ENCODE results near the gene APBB2. TPM values are rescaled to one million over a fixed set of nuclear protein-coding genes. Genes with fewer than 3 reads are reported as not detected.
"Not testable (repeated sequence)": the region's sequence is repeated elsewhere in the genome, so short reads cannot be mapped to it uniquely, and the experiment has no call there.

The APBB2 gene
- total and polyA plus RNA-seq, 2 of the 4 experiments (the other 2 are of a cell fraction): 47.9 to 75.5 TPM

DNA sequence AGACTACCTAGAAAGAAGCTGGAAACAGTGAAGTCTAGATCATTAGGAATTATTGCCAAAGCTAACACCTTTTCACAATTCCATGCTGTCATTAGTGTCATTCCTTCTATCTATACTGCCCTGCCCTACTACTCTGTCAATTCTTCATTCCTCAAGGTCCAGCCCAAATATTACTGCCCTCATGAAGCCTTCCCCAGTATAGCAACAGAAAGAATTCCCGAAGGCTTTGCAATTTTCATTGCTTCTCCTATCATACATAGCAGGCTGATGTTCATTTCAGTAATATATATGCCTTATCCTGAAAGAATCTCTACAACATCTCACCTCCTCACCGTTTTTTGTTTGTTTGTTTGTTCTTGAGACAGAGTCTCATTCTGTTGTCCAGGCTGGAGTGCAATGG, 63.9 kb downstream of the APBB2 start:
- in situ Hi-C loops (cut with MboI; ENCODE audit: low sequenced_read_pairs) (no loop called here), intact Hi-C loops (cut with micrococcal nuclease) (no loop called here), dilution Hi-C loops (cut with HindIII; ENCODE audit: low sequenced_read_pairs, unreplicated experiment) (no loop called here)
- ChIA-PET CTCF (no interaction called here), POLR2A (ENCODE audit: unreplicated experiment) (no interaction called here)
- peaks cover 6% of the 10 kb centered on the region for H3K9me1 ChIP-seq (ENCODE audit: insufficient read depth, low read length)
- no peak for ATAC-seq (ENCODE audit: low read depth)
- no peak for TF ChIP-seq MAFK (IDR thresholded peaks at IDR 0.05; ENCODE audit: low read depth, low read length)
- TF ChIP-seq RCOR1 (IDR thresholded peaks at IDR 0.05; ENCODE audit: insufficient replicate concordance, low read length): no peak
- no peak for TF ChIP-seq MXI1 (IDR thresholded peaks at IDR 0.05; ENCODE audit: borderline replicate concordance, low read depth, low read length)
- TF ChIP-seq POLR2A (IDR thresholded peaks at IDR 0.05; ENCODE audit: low read depth, low read length): no peak
- TF ChIP-seq, protein P1, sequence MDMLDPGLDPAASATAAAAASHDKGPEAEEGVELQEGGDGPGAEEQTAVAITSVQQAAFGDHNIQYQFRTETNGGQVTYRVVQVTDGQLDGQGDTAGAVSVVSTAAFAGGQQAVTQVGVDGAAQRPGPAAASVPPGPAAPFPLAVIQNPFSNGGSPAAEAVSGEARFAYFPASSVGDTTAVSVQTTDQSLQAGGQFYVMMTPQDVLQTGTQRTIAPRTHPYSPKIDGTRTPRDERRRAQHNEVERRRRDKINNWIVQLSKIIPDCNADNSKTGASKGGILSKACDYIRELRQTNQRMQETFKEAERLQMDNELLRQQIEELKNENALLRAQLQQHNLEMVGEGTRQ (IDR thresholded peaks at IDR 0.05; ENCODE audit: low read depth, low read length): no peak
- TF ChIP-seq FOS (IDR thresholded peaks at IDR 0.05; ENCODE audit: low read depth, low read length): no peak
- no peak for TF ChIP-seq MAZ (IDR thresholded peaks at IDR 0.05; ENCODE audit: borderline replicate concordance, low read depth, low read length)
- no peak for TF ChIP-seq CEBPB (IDR thresholded peaks at IDR 0.05; ENCODE audit: low read depth, low read length)
- H2AK5ac ChIP-seq (ENCODE audit: low read depth, low read length): no peak overlapping the region
- no TSS peak for BruUV-seq (replicated peaks)
- no peak overlapping the region for H2BK20ac ChIP-seq (ENCODE audit: low read depth, low read length)
- no peak overlapping the region for H3K4ac ChIP-seq (ENCODE audit: low read depth, low read length)
- no peaks in the 10 kb centered on the region for H3K36me3 ChIP-seq (ENCODE audit: control insufficient read depth, insufficient read depth, low read length)
- no peaks in the 10 kb centered on the region for H3K9me3 ChIP-seq (ENCODE audit: control insufficient read depth, insufficient read depth, low read length)
- no peak overlapping the region for H3K23ac ChIP-seq (ENCODE audit: low read depth, low read length)
- H4K20me1 ChIP-seq (ENCODE audit: insufficient read depth, low read length): no peaks in the 10 kb centered on the region
- no peak overlapping the region for H2AFZ ChIP-seq (replicated peaks; ENCODE audit: low read length, poor library complexity)
- no peak overlapping the region for H3K4me2 ChIP-seq (ENCODE audit: low read depth, low read length)
- no peak overlapping the region for H3K4me3 ChIP-seq (ENCODE audit: insufficient read depth, low read depth, low read length)
- no peak overlapping the region for H3K27ac ChIP-seq (ENCODE audit: insufficient read depth, low read length)
- no CpG with 5 or more reads among the region's 2 CpGs for WGBS, 2 experiments (ENCODE audit: extremely low coverage in 2 of 2, insufficient read length in 1 of 2)
- no peak overlapping the region for H2BK15ac ChIP-seq (ENCODE audit: low read depth, low read length)
- H2BK5ac ChIP-seq (ENCODE audit: low read depth, low read length, poor library complexity, severe bottlenecking): no peak overlapping the region
- peaks cover 28 to 41% of the 10 kb centered on the region in 2 experiments for H3K79me1 ChIP-seq (ENCODE audit: low read depth in 1 of 2, low read length in 2 of 2)
- no peak overlapping the region for H2AK9ac ChIP-seq (replicated peaks; ENCODE audit: low read depth, low read length, poor library complexity)
- H3K18ac ChIP-seq (ENCODE audit: low read depth, low read length): no peak overlapping the region
- no peak overlapping the region for H4K5ac ChIP-seq (ENCODE audit: low read depth, low read length)
- H3K27me3 ChIP-seq (ENCODE audit: control insufficient read depth, insufficient read depth, low read length): no peaks in the 10 kb centered on the region
- H4K91ac ChIP-seq (ENCODE audit: insufficient read depth, low read depth, low read length): no peak overlapping the region
- no peak for DNase-seq
- H3K56ac ChIP-seq (ENCODE audit: extremely low read depth, insufficient read depth, low read length): no peak overlapping the region
- H3K4me1 ChIP-seq (ENCODE audit: control insufficient read depth, insufficient read depth, low read length): peaks cover 13% of the 10 kb centered on the region; the same call in 1 of the 2 replicates
- H3K14ac ChIP-seq (replicated peaks; ENCODE audit: low read depth, low read length): no peak overlapping the region
- H4K8ac ChIP-seq (ENCODE audit: low read depth in 2 of 2, low read length in 2 of 2): no peak overlapping the region
- H3K9ac ChIP-seq (ENCODE audit: low read depth, low read length): no peak overlapping the region
- H2BK120ac ChIP-seq (ENCODE audit: low read depth, low read length): no peak overlapping the region

GRCh38 chr4:41149568-41149967, 64.8 kb downstream of the APBB2 start:
- H3K9me1 ChIP-seq (ENCODE audit: insufficient read depth, low read length); H3K9me3 ChIP-seq (ENCODE audit: control insufficient read depth, insufficient read depth, low read length); H3K14ac ChIP-seq (replicated peaks; ENCODE audit: low read depth, low read length); H3K9ac ChIP-seq (ENCODE audit: low read depth, low read length); H4K20me1 ChIP-seq (ENCODE audit: insufficient read depth, low read length); H3K36me3 ChIP-seq (ENCODE audit: control insufficient read depth, insufficient read depth, low read length); H4K5ac ChIP-seq (ENCODE audit: low read depth, low read length); H3K18ac ChIP-seq (ENCODE audit: low read depth, low read length); H3K23ac ChIP-seq (ENCODE audit: low read depth, low read length); H3K4ac ChIP-seq (ENCODE audit: low read depth, low read length); H2AFZ ChIP-seq (replicated peaks; ENCODE audit: low read length, poor library complexity); H3K4me2 ChIP-seq (ENCODE audit: low read depth, low read length); H2BK15ac ChIP-seq (ENCODE audit: low read depth, low read length); H3K4me3 ChIP-seq (ENCODE audit: insufficient read depth, low read depth, low read length); H4K8ac ChIP-seq (ENCODE audit: low read depth in 2 of 2, low read length in 2 of 2); BruUV-seq (replicated peaks); H4K91ac ChIP-seq (ENCODE audit: insufficient read depth, low read depth, low read length); DNase-seq; POLR2A ChIA-PET (ENCODE audit: unreplicated experiment); H3K27me3 ChIP-seq (ENCODE audit: control insufficient read depth, insufficient read depth, low read length); H2BK5ac ChIP-seq (ENCODE audit: low read depth, low read length, poor library complexity, severe bottlenecking); CTCF ChIA-PET; in situ Hi-C loops (cut with MboI; ENCODE audit: low sequenced_read_pairs); H2BK20ac ChIP-seq (ENCODE audit: low read depth, low read length); H2AK9ac ChIP-seq (replicated peaks; ENCODE audit: low read depth, low read length, poor library complexity); dilution Hi-C loops (cut with HindIII; ENCODE audit: low sequenced_read_pairs, unreplicated experiment); H2BK120ac ChIP-seq (ENCODE audit: low read depth, low read length); H2AK5ac ChIP-seq (ENCODE audit: low read depth, low read length); ATAC-seq (ENCODE audit: low read depth); H3K56ac ChIP-seq (ENCODE audit: extremely low read depth, insufficient read depth, low read length); H3K27ac ChIP-seq (ENCODE audit: insufficient read depth, low read length): not testable (repeated sequence)
- Histone ChIP-seq H3K79me1 (ENCODE audit: low read depth in 1 of 2, low read length in 2 of 2) (peaks cover 33 to 46% of the 10 kb centered on the region in 2 experiments), H3K4me1 (ENCODE audit: control insufficient read depth, insufficient read depth, low read length) (peaks cover 19% of the 10 kb centered on the region)
- no CpG with 5 or more reads among the region's 4 CpGs for WGBS, 2 experiments (ENCODE audit: extremely low coverage in 2 of 2, insufficient read length in 1 of 2)
- intact Hi-C loops (cut with micrococcal nuclease): loop anchor here (10.0 kb wide), 1 partner anchor 225 kb away; no protein-coding TSS in a partner anchor

All from IMR-90 (cell line).